Breast epithelium (tissue), 4 donors: ENCODE data around the gene GOLT1A. TPM values are rescaled to one million over a fixed set of nuclear protein-coding genes. Genes with fewer than 3 reads are reported as not detected.

ENCODE experiments used
- DNase-seq, 2 donors: peaks; one replicate each; pipeline ENCODE4 v3.0.0-alpha.2; 2019; ENCODE audit warnings: low spot score in 2 of 2
- H3K27ac ChIP-seq, 2 donors: fragments of 200-600 bp; sonication (generic) in 1 of 2; one replicate each; pipeline ENCODE4 v1.5.1; 2016 to 2019; ENCODE audit warnings: mild to moderate bottlenecking in 1 of 2
- H3K27me3 ChIP-seq, 2 donors: fragments of 200-600 bp; sonication (generic) in 1 of 2; one replicate each; pipeline versions ENCODE4 v1.5.1 to v1.6.0; 2017 to 2019; ENCODE audit warnings: control low read depth in 1 of 2, mild to moderate bottlenecking in 1 of 2
- H3K36me3 ChIP-seq: fragments of 200-600 bp; one replicate; pipeline ENCODE4 v1.5.1; 2019
- H3K4me1 ChIP-seq, 2 donors: fragments of 200-600 bp; sonication (generic); one replicate each; pipeline ENCODE4 v1.5.1; 2016 to 2019; ENCODE audit warnings: control low read depth in 1 of 2
- H3K4me3 ChIP-seq, 3 donors: fragments of 200-600 bp; sonication (generic); 1 replicate in 2 of 3; 2 replicates in 1 of 3; pipeline ENCODE4 v1.5.1; 2016 to 2019; ENCODE audit warnings: mild to moderate bottlenecking in 3 of 3, moderate library complexity in 2 of 3
- H3K9me3 ChIP-seq, 2 donors: fragments of 200-600 bp; sonication (generic) in 1 of 2; one replicate each; pipeline ENCODE4 v1.5.1; 2016 to 2019; ENCODE audit warnings: control low read depth in 1 of 2
- POLR2A ChIP-seq: fragments of 450-650 bp; IDR thresholded peaks from one replicate; pipeline ENCODE4 v1.6.1; 2016; ENCODE audit warnings: antibody characterized with exemption, mild to moderate bottlenecking, moderate library complexity
- POLR2AphosphoS5 ChIP-seq, 3 donors: sonication (generic); formaldehyde crosslinking; IDR thresholded peaks; one replicate each; pipeline ENCODE4 v1.6.1; 2017; ENCODE audit warnings: antibody characterized with exemption in 3 of 3
- intact Hi-C: fragments of 100-400 bp; cut with DNase I; formaldehyde crosslinking; loops from one replicate; pipeline ENCODE4 v1.15.1; 2023; ENCODE audit warnings: low total_unique reads
- total RNA-seq, 3 donors: library from RNA; depleted of rRNA; stranded (reverse); fragments of >200 nt; gene quantifications; one replicate each; pipeline ENCODE4 v1.1.0, GENCODE V29; 2016
- TF ChIP-seq, protein P1 (sequence below), 3 donors: fragments of 450-650 bp; IDR thresholded peaks; one replicate each; pipeline ENCODE4 v1.5.1; 2016 to 2017; ENCODE audit warnings: antibody characterized with exemption in 3 of 3, mild to moderate bottlenecking in 3 of 3, moderate library complexity in 3 of 3

Gene GOLT1A
- total RNA-seq, 3 donors from 2014 or later = 3.4 to 4.6 TPM; not detected in 1

DNA sequence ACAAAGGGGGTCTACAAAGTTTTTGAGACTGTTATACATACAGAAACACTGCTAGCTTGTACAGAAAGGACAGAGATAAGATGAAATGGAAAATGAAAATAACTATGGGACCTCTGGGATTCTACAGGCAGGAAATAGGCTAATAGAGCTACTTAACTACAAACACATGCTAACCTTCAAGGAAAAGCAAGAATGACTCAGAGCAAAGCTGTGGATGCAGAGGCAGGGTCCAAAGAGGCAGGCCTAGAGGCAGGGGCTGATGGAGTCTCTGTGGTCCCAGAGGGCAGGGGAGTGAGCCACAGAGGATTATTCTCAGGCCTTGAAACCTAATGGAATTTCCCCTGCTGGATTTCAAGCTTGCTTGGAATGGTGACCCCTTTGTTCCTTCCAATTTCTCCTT, 18.7 kb upstream of the GOLT1A start:
- no peak for DNase-seq
- intact Hi-C loops = no loop called here
- H3K4me1 ChIP-seq = no peaks in the 10 kb centered on the region
- TF ChIP-seq, protein P1, sequence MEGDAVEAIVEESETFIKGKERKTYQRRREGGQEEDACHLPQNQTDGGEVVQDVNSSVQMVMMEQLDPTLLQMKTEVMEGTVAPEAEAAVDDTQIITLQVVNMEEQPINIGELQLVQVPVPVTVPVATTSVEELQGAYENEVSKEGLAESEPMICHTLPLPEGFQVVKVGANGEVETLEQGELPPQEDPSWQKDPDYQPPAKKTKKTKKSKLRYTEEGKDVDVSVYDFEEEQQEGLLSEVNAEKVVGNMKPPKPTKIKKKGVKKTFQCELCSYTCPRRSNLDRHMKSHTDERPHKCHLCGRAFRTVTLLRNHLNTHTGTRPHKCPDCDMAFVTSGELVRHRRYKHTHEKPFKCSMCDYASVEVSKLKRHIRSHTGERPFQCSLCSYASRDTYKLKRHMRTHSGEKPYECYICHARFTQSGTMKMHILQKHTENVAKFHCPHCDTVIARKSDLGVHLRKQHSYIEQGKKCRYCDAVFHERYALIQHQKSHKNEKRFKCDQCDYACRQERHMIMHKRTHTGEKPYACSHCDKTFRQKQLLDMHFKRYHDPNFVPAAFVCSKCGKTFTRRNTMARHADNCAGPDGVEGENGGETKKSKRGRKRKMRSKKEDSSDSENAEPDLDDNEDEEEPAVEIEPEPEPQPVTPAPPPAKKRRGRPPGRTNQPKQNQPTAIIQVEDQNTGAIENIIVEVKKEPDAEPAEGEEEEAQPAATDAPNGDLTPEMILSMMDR (IDR thresholded peaks at IDR 0.05) = no peak
- no peak for TF ChIP-seq POLR2A
- TF ChIP-seq POLR2AphosphoS5 (IDR thresholded peaks at IDR 0.05) = no peak
- H3K9me3 ChIP-seq = no peaks in the 10 kb centered on the region
- H3K27ac ChIP-seq = peak overlapping the region in 1 of 2 donors; percentile 38
- H3K36me3 ChIP-seq = peaks cover 8% of the 10 kb centered on the region
- H3K4me3 ChIP-seq = no peak overlapping the region
- H3K27me3 ChIP-seq = no peaks in the 10 kb centered on the region

DNA sequence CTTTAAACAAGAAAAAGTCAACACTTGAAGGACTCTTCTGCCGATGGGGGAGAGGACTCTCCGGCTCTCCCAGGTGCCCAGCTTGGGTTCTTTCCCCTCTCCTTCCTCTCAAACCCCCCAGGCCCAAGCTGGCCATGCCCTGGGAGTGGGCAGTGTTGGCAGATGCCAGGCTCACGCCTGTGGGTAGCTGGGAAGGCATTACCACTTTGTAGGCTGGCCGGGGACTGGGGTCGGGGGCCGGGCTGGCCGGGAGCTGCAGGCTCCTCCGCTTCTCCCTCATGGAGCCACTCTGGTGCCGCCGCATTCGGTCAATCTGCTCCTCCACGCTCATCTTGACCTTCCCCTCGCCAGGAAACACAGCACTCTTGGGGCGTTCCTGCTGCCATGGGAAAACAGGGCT, 16.4 kb upstream of the GOLT1A start:
- intact Hi-C loops = no loop called here
- DNase-seq = no peak
- Histone ChIP-seq H3K4me1 (peaks cover 0 to 4% of the 10 kb centered on the region in 2 donors), H3K27me3 (no peaks in the 10 kb centered on the region), H3K4me3 (no peak overlapping the region), H3K9me3 (no peaks in the 10 kb centered on the region), H3K27ac (peak overlapping the region in 1 of 2 donors; percentile 32), H3K36me3 (peaks cover 8% of the 10 kb centered on the region)
- TF ChIP-seq, protein P1 (IDR thresholded peaks at IDR 0.05) = no peak
- TF ChIP-seq POLR2AphosphoS5 (IDR thresholded peaks at IDR 0.05) = no peak
- TF ChIP-seq POLR2A = no peak

DNA sequence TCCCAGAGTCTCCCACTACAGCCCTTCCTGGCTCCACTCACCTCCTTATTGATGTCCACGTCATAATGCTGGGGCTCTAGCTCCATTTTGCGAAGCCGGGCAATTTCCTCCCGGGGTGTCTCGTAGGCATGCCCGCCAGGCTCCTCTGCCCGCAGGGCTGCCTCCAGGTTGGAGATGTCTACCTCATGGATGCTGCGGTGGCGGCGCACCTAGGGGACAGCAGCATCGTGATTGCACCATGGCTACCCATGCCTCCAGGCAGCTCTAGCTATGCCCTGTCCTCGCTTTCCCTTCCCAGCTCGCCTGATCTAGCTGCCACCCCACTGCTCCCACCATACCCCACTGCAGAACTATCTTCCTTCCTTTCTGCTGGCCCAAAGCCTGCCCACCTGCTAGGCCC, 15.1 kb upstream of the GOLT1A start:
- DNase-seq = no peak
- H3K36me3 ChIP-seq = peaks cover 8% of the 10 kb centered on the region

DNA sequence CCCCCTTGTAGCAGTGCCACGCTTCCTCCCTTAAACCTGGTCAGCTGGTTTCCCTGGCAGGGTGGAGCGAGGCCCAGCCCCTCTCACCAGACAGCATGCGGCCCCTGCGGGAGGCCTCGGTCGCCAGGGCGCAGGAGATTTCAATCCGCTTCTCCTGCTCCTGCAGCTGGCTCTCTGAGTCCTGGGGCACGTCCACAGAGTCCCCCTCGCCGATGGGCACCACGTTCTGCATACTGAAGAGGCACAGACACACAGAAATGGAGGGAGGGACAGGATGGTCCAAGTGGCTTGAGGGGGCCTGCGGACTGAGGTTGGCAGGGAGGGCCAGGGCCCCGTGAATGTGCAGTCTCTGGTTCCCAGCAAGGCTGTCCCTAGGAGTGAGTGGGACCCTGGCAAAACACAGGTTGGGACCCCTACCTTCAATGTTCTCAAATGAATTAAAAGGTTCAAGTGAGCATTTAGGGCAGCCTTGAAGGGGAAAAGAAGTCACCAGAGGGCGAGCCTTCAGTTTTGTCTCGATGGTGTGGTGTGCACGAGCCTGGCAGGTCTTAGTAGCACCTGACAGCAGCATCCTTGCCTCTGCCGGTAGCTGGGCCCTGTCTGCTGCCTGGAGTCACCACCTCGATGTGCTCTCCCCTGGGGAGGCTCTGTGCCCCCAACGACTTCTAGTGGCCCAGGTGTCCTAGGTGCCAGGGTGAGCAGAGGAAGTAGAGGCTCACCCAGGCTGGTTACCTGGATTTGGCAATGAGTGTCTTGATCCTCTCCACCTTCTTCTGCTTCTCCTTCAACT, 14.4 kb upstream of the GOLT1A start:
- Histone ChIP-seq H3K27ac (peak overlapping the region in 1 of 2 donors; percentile 19), H3K9me3 (no peaks in the 10 kb centered on the region), H3K4me3 (no peak overlapping the region), H3K27me3 (no peaks in the 10 kb centered on the region), H3K36me3 (peaks cover 8% of the 10 kb centered on the region), H3K4me1 (peaks cover 0 to 4% of the 10 kb centered on the region in 2 donors)
- TF ChIP-seq POLR2AphosphoS5 (IDR thresholded peaks at IDR 0.05) = no peak
- TF ChIP-seq POLR2A = no peak
- TF ChIP-seq, protein P1 (IDR thresholded peaks at IDR 0.05) = no peak
- DNase-seq = no peak
- intact Hi-C loops = no loop called here

More for the DNA sequence above, 15.1 kb upstream of the GOLT1A start:
- Histone ChIP-seq H3K4me1 (peaks cover 0 to 4% of the 10 kb centered on the region in 2 donors), H3K9me3 (no peaks in the 10 kb centered on the region), H3K27ac (peak overlapping the region in 1 of 2 donors; percentile 19), H3K4me3 (no peak overlapping the region), H3K27me3 (no peaks in the 10 kb centered on the region)
- intact Hi-C loops = no loop called here
- TF ChIP-seq POLR2A (no peak), POLR2AphosphoS5 (IDR thresholded peaks at IDR 0.05) (no peak)
- TF ChIP-seq, protein P1 (IDR thresholded peaks at IDR 0.05) = no peak

DNA sequence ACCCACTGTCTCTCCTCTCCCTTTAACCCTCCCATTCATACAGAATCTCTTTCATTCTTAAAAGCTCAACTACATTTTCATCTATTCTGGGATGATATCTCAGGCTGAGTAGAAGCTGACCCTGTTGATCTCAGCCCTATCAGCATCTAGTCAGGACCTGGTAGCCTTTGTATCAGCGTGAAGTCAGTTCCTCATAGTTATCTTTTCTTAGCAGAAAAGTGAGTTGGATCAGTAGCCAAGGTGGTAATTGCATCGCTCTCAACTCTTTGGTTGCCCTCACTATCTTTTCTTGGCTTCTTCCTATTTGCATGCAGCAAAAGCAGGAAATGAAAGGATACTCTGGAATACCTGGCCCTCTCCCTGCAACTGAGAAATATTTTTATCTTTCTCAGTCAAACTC, 13.6 kb upstream of the GOLT1A start:
- H3K9me3 ChIP-seq = no peaks in the 10 kb centered on the region
- TF ChIP-seq, protein P1 (IDR thresholded peaks at IDR 0.05) = no peak
- TF ChIP-seq POLR2AphosphoS5 (IDR thresholded peaks at IDR 0.05) (no peak), POLR2A (no peak)
- peaks cover 0 to 4% of the 10 kb centered on the region in 2 donors for H3K4me1 ChIP-seq
- H3K27me3 ChIP-seq = no peaks in the 10 kb centered on the region
- intact Hi-C loops = no loop called here
- no peak for DNase-seq
- peaks cover 8% of the 10 kb centered on the region for H3K36me3 ChIP-seq
- H3K4me3 ChIP-seq = no peak overlapping the region
- H3K27ac ChIP-seq = peak overlapping the region in 1 of 2 donors; percentile 81
